Measurements from ENCODE around the gene CALM1. TPM values are rescaled to one million over a fixed set of nuclear protein-coding genes. Genes with fewer than 3 reads are reported as not detected.

The CALM1 gene
- total and polyA plus RNA-seq, 2 donors (not counting 3 experiments of a cell fraction or from before 2014, with no cell fraction given) = 476 to 731 TPM

DNA sequence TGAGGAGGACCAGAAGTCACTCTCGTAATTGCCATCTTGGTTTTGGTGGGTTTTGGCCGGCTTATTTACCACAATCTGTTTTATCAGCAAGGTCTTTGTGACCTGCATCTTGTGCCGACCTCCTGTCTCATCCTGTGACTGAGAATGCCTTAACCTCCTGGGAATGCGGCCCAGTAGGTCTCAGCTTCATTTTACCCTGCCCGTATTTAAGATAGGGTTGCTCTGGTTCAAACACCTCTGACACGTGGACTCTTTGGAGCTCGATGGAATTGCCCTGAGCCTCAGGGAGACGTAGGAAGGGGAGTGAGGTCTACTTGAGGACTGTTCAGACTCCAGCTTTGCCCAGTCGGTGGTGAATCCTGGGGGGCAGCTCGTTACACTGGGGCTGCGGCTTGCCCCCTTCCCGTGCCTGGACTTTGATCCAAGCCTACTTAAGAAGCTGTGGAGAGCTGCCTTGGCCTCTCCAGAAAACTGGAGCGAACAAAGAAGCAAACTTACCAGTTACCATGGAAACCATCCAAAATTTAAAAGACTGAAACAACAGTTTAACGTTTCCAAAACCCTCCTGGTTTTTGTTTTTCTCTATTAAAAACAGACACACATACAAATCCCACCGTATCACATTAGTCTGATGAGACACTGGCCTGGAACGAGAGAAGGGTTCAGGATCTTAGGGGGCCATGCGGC lies 28.0 kb downstream of the CALM1 start:
- TF ChIP-seq POLR2AphosphoS5 (IDR thresholded peaks at IDR 0.05; ENCODE audit: insufficient read depth, low read depth, low read length) (no peak), FOS (IDR thresholded peaks at IDR 0.05; ENCODE audit: borderline replicate concordance, insufficient read depth, low read length) (no peak)
- no TSS peak for BruUV-seq (replicated peaks)
- Histone ChIP-seq H3K9me3 (replicated peaks; ENCODE audit: control insufficient read depth, insufficient read depth, low read length) (no peaks in the 10 kb centered on the region), H3K4me2 (ENCODE audit: insufficient read depth, low read length) (no peak overlapping the region), H2AFZ (ENCODE audit: low read depth, low read length) (no peak overlapping the region), H4K20me1 (replicated peaks; ENCODE audit: control insufficient read depth, extremely low read depth, insufficient read depth, low read length) (no peaks in the 10 kb centered on the region), H3K4me1 (ENCODE audit: control insufficient read depth, extremely low read depth, insufficient read depth, low read length) (peaks cover 20% of the 10 kb centered on the region), H3K27me3 (ENCODE audit: control insufficient read depth in 2 of 2, insufficient read depth in 2 of 2, low read length in 2 of 2) (no peaks in the 10 kb centered on the region), H3K79me2 (ENCODE audit: control insufficient read depth, insufficient read depth, low read length) (no peaks in the 10 kb centered on the region), H3K4me3 (replicated peaks in 1 of 3; ENCODE audit: insufficient read depth in 1 of 3, low read depth in 1 of 3, low read length in 3 of 3) (no peak overlapping the region), H3K9me1 (replicated peaks; ENCODE audit: control insufficient read depth, extremely low read depth, insufficient read depth, low read length) (no peaks in the 10 kb centered on the region), H3K27ac (ENCODE audit: insufficient read depth, low read depth, low read length) (no peak overlapping the region), H3K9ac (replicated peaks; ENCODE audit: extremely low read depth, insufficient read depth, low read length) (no peak overlapping the region), H3K36me3 (ENCODE audit: control insufficient read depth in 2 of 2, extremely low read depth in 1 of 2, insufficient read depth in 2 of 2, low read length in 2 of 2) (no peaks in the 10 kb centered on the region)
- dilution Hi-C loops (cut with MboI; ENCODE audit: extremely low pct_ligation_motif_present, low sequenced_read_pairs) = no loop called here
- ChIA-PET POLR2A (interaction anchor here (1.4 kb wide), 1 partner anchor 8 kb away, joined by 3 read pairs; no protein-coding TSS in a partner anchor), CTCF (interaction anchor here (1.2 to 1.4 kb wide), 2 partner anchors 9 to 25 kb away, joined by 3 to 11 read pairs; no protein-coding TSS in a partner anchor)
- FAIRE-seq (no peak), DNase-seq (ENCODE audit: low read depth, low spot score) (no peak)
- intact Hi-C loops (cut with micrococcal nuclease) = no loop called here

DNA sequence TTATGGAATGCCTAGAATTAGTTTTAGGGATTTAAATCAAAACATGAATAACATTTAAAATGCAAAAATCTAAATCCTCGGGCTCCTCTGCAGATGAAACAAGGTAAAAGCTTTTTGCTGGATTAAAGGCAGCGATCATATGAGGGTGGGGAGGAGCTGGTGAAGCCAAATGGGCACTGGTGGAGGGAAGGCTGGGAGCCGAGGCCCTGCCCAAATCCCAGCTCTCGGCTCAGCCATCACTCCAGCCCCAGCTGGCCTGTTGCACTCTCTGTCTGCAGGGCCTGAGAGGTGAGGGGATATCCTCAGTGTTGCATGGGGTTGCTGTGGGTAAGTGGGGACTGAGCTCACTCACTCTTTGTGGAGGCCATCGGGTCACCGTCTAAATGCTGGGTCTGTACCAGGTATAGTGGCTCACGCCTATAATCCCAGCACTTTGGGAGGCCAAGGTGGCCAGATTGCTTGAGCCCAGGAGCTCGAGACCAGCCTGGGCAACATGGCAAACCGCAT lies 28.6 kb downstream of the CALM1 start:
- ChIA-PET POLR2A (no interaction called here), CTCF (interaction anchor here (1.4 kb wide), 1 partner anchor 9 kb away, joined by 11 read pairs; no protein-coding TSS in a partner anchor)
- dilution Hi-C loops (cut with MboI; ENCODE audit: extremely low pct_ligation_motif_present, low sequenced_read_pairs) (no loop called here), intact Hi-C loops (cut with micrococcal nuclease) (no loop called here)
- H3K27ac ChIP-seq (ENCODE audit: insufficient read depth, low read depth, low read length) = no peak overlapping the region
- peaks cover 21% of the 10 kb centered on the region for H3K4me1 ChIP-seq (ENCODE audit: control insufficient read depth, extremely low read depth, insufficient read depth, low read length)
- no peaks in the 10 kb centered on the region for H3K79me2 ChIP-seq (ENCODE audit: control insufficient read depth, insufficient read depth, low read length)
- no TSS peak for BruUV-seq (replicated peaks)
- no peaks in the 10 kb centered on the region for H3K9me1 ChIP-seq (replicated peaks; ENCODE audit: control insufficient read depth, extremely low read depth, insufficient read depth, low read length)
- no peak overlapping the region for H3K9ac ChIP-seq (replicated peaks; ENCODE audit: extremely low read depth, insufficient read depth, low read length)
- no peak for FAIRE-seq
- H3K27me3 ChIP-seq (ENCODE audit: control insufficient read depth in 2 of 2, insufficient read depth in 2 of 2, low read length in 2 of 2) = no peaks in the 10 kb centered on the region
- H3K4me3 ChIP-seq (replicated peaks in 1 of 3; ENCODE audit: insufficient read depth in 1 of 3, low read depth in 1 of 3, low read length in 3 of 3) = no peak overlapping the region
- no peaks in the 10 kb centered on the region for H3K36me3 ChIP-seq (ENCODE audit: control insufficient read depth in 2 of 2, extremely low read depth in 1 of 2, insufficient read depth in 2 of 2, low read length in 2 of 2)
- no peak for TF ChIP-seq FOS (IDR thresholded peaks at IDR 0.05; ENCODE audit: borderline replicate concordance, insufficient read depth, low read length)
- TF ChIP-seq MAX (IDR thresholded peaks at IDR 0.05; ENCODE audit: insufficient read depth, insufficient read length) = no peak
- TF ChIP-seq JUN (IDR thresholded peaks at IDR 0.05; ENCODE audit: borderline replicate concordance, insufficient read depth, insufficient read length, low read depth) = no peak
- TF ChIP-seq EZH2 (IDR thresholded peaks at IDR 0.05; ENCODE audit: borderline replicate concordance, low read depth, low read length, severe bottlenecking) = no peak
- no peak for TF ChIP-seq MYC (IDR thresholded peaks at IDR 0.05; ENCODE audit: low read depth, low read length)
- TF ChIP-seq POLR2AphosphoS5 (IDR thresholded peaks at IDR 0.05; ENCODE audit: insufficient read depth, low read depth, low read length) = no peak
- no peak for TF ChIP-seq GATA2 (IDR thresholded peaks at IDR 0.05; ENCODE audit: insufficient read depth, insufficient read length, low read depth, low read length)
- no peak for TF ChIP-seq CTCF (IDR thresholded peaks at IDR 0.05; ENCODE audit: extremely low read depth in 1 of 2, insufficient read depth in 1 of 2, low read depth in 1 of 2, low read length in 2 of 2)
- no peak for TF ChIP-seq POLR2A (IDR thresholded peaks at IDR 0.05; ENCODE audit: low read depth, low read length)
- no peak overlapping the region for H2AFZ ChIP-seq (ENCODE audit: low read depth, low read length)
- no peaks in the 10 kb centered on the region for H3K9me3 ChIP-seq (replicated peaks; ENCODE audit: control insufficient read depth, insufficient read depth, low read length)
- DNase-seq (ENCODE audit: low read depth, low spot score) = no peak
- no peak overlapping the region for H3K4me2 ChIP-seq (ENCODE audit: insufficient read depth, low read length)
- no peaks in the 10 kb centered on the region for H4K20me1 ChIP-seq (replicated peaks; ENCODE audit: control insufficient read depth, extremely low read depth, insufficient read depth, low read length)
